ENCODE measurements around the gene STAT4.

- TF ChIP-seq POLR2A (IDR thresholded peaks at IDR 0.05; ENCODE audit: low read depth, low read length): no peak
- no peak for TF ChIP-seq TAF1 (IDR thresholded peaks at IDR 0.05; ENCODE audit: borderline replicate concordance, low read depth, low read length)
Measured at GRCh38 chr2:191170301-191170636, 19.5 kb upstream of the STAT4 start.
